ENCODE data around the gene ADCY3.

The ADCY3 gene

GRCh38 chr2:24917086-24917485 is 3.0 kb downstream of the ADCY3 start:
- H3K27ac ChIP-seq (ENCODE audit: low read depth, low read length) = no peak overlapping the region
- 93% methylated on average over 7 of the region's 7 CpGs for WGBS
- H3K4me3 ChIP-seq (ENCODE audit: low read length) = no peak overlapping the region

GRCh38 chr2:24915796-24916195 is 4.2 kb downstream of the ADCY3 start:
- 89% methylated on average over 4 of the region's 4 CpGs for WGBS
- 0 out of 2 replicates have a peak, but pooled peaks cover 4% of the 10 kb centered on the region for H3K36me3 ChIP-seq (ENCODE audit: insufficient read depth, low read length)
- H3K4me3 ChIP-seq (ENCODE audit: low read length) = no peak overlapping the region
- H3K9ac ChIP-seq (ENCODE audit: low read depth, low read length) = no peak overlapping the region
- H3K27ac ChIP-seq (ENCODE audit: low read depth, low read length) = no peak overlapping the region
- peaks cover 12% of the 10 kb centered on the region; the same call in 1 of the 2 replicates for H3K4me1 ChIP-seq (ENCODE audit: insufficient read depth, low read length)
- peaks cover 8% of the 10 kb centered on the region; the same call in 1 of the 2 replicates for H3K27me3 ChIP-seq (ENCODE audit: insufficient read depth, low read length)
- H3K9me3 ChIP-seq (ENCODE audit: insufficient read depth, low read depth, low read length) = no peaks in the 10 kb centered on the region

More at GRCh38 chr2:24917086-24917485, 3.0 kb downstream of the ADCY3 start:
- Histone ChIP-seq H3K4me1 (ENCODE audit: insufficient read depth, low read length) (peaks cover 12% of the 10 kb centered on the region; the same call in 1 of the 2 replicates), H3K9ac (ENCODE audit: low read depth, low read length) (no peak overlapping the region), H3K27me3 (ENCODE audit: insufficient read depth, low read length) (peaks cover 11% of the 10 kb centered on the region; the same call in 1 of the 2 replicates), H3K9me3 (ENCODE audit: insufficient read depth, low read depth, low read length) (no peaks in the 10 kb centered on the region), H3K36me3 (ENCODE audit: insufficient read depth, low read length) (0 out of 2 replicates have a peak, but pooled peaks cover 4% of the 10 kb centered on the region)

- H3K36me3 ChIP-seq (ENCODE audit: insufficient read depth, low read length) = peaks cover 8% of the 10 kb centered on the region; the same call in 1 of the 2 replicates
- no peak overlapping the region for H3K27ac ChIP-seq (ENCODE audit: low read depth, low read length)
- peaks cover 6% of the 10 kb centered on the region; the same call in 1 of the 2 replicates for H3K27me3 ChIP-seq (ENCODE audit: insufficient read depth, low read length)
- 0 out of 2 replicates have a peak, but pooled peaks cover 2% of the 10 kb centered on the region for H3K9me3 ChIP-seq (ENCODE audit: insufficient read depth, low read depth, low read length)
- 92% methylated on average over 8 of the region's 8 CpGs for WGBS
- H3K4me3 ChIP-seq (ENCODE audit: low read length) = no peak overlapping the region
- H3K4me1 ChIP-seq (ENCODE audit: insufficient read depth, low read length) = peaks cover 12% of the 10 kb centered on the region; the same call in 1 of the 2 replicates
- H3K9ac ChIP-seq (ENCODE audit: low read depth, low read length) = no peak overlapping the region
Measured at GRCh38 chr2:24915175-24915574, 4.9 kb downstream of the ADCY3 start.

GRCh38 chr2:24914713-24915112 is 5.3 kb downstream of the ADCY3 start:
- Histone ChIP-seq H3K9ac (ENCODE audit: low read depth, low read length) (no peak overlapping the region), H3K4me1 (ENCODE audit: insufficient read depth, low read length) (peaks cover 12% of the 10 kb centered on the region; the same call in 1 of the 2 replicates), H3K27ac (ENCODE audit: low read depth, low read length) (no peak overlapping the region), H3K4me3 (ENCODE audit: low read length) (no peak overlapping the region), H3K36me3 (ENCODE audit: insufficient read depth, low read length) (peaks cover 10% of the 10 kb centered on the region; the same call in 1 of the 2 replicates), H3K9me3 (ENCODE audit: insufficient read depth, low read depth, low read length) (0 out of 2 replicates have a peak, but pooled peaks cover 3% of the 10 kb centered on the region), H3K27me3 (ENCODE audit: insufficient read depth, low read length) (peaks cover 6% of the 10 kb centered on the region; the same call in 1 of the 2 replicates)
- 87% methylated on average over 4 of the region's 5 CpGs for WGBS

- 0 out of 2 replicates have a peak, but pooled peaks cover 3% of the 10 kb centered on the region for H3K9me3 ChIP-seq (ENCODE audit: insufficient read depth, low read depth, low read length)
- H3K36me3 ChIP-seq (ENCODE audit: insufficient read depth, low read length) = peaks cover 10% of the 10 kb centered on the region; the same call in 1 of the 2 replicates
- peaks cover under 1% of the 10 kb centered on the region; the same call in 1 of the 2 replicates for H3K27me3 ChIP-seq (ENCODE audit: insufficient read depth, low read length)
- no peak overlapping the region for H3K27ac ChIP-seq (ENCODE audit: low read depth, low read length)
- no peak overlapping the region for H3K4me3 ChIP-seq (ENCODE audit: low read length)
- H3K9ac ChIP-seq (ENCODE audit: low read depth, low read length) = no peak overlapping the region
- H3K4me1 ChIP-seq (ENCODE audit: insufficient read depth, low read length) = peaks cover 8% of the 10 kb centered on the region; the same call in 1 of the 2 replicates
- WGBS = 79% methylated on average over 9 of the region's 9 CpGs
Measured at GRCh38 chr2:24913911-24914310, 6.1 kb downstream of the ADCY3 start.

- H3K27me3 ChIP-seq (ENCODE audit: insufficient read depth, low read length) = no peaks in the 10 kb centered on the region
- 0 out of 2 replicates have a peak, but pooled peaks cover 3% of the 10 kb centered on the region for H3K9me3 ChIP-seq (ENCODE audit: insufficient read depth, low read depth, low read length)
- no peak overlapping the region for H3K9ac ChIP-seq (ENCODE audit: low read depth, low read length)
- 88% methylated on average over 10 of the region's 10 CpGs for WGBS
- H3K4me1 ChIP-seq (ENCODE audit: insufficient read depth, low read length) = peaks cover 4% of the 10 kb centered on the region; the same call in 1 of the 2 replicates
- no peak overlapping the region for H3K27ac ChIP-seq (ENCODE audit: low read depth, low read length)
- H3K36me3 ChIP-seq (ENCODE audit: insufficient read depth, low read length) = peaks cover 10% of the 10 kb centered on the region; the same call in 1 of the 2 replicates
- no peak overlapping the region for H3K4me3 ChIP-seq (ENCODE audit: low read length)
Measured at GRCh38 chr2:24912986-24913385, 7.1 kb downstream of the ADCY3 start.

GRCh38 chr2:24912523-24912922 is 7.5 kb downstream of the ADCY3 start:
- Histone ChIP-seq H3K36me3 (ENCODE audit: insufficient read depth, low read length) (peaks cover 10% of the 10 kb centered on the region; the same call in 1 of the 2 replicates), H3K9me3 (ENCODE audit: insufficient read depth, low read depth, low read length) (0 out of 2 replicates have a peak, but pooled peaks cover 3% of the 10 kb centered on the region), H3K4me1 (ENCODE audit: insufficient read depth, low read length) (peaks cover 4% of the 10 kb centered on the region; the same call in 1 of the 2 replicates), H3K4me3 (ENCODE audit: low read length) (no peak overlapping the region), H3K9ac (ENCODE audit: low read depth, low read length) (no peak overlapping the region), H3K27ac (ENCODE audit: low read depth, low read length) (no peak overlapping the region), H3K27me3 (ENCODE audit: insufficient read depth, low read length) (no peaks in the 10 kb centered on the region)
- 94% methylated on average over 7 of the region's 7 CpGs for WGBS

- Histone ChIP-seq H3K4me3 (ENCODE audit: low read length) (no peak overlapping the region), H3K36me3 (ENCODE audit: insufficient read depth, low read length) (peaks cover 10% of the 10 kb centered on the region; the same call in 1 of the 2 replicates), H3K27ac (ENCODE audit: low read depth, low read length) (no peak overlapping the region), H3K27me3 (ENCODE audit: insufficient read depth, low read length) (no peaks in the 10 kb centered on the region), H3K9ac (ENCODE audit: low read depth, low read length) (no peak overlapping the region), H3K9me3 (ENCODE audit: insufficient read depth, low read depth, low read length) (0 out of 2 replicates have a peak, but pooled peaks cover 3% of the 10 kb centered on the region), H3K4me1 (ENCODE audit: insufficient read depth, low read length) (peaks cover 4% of the 10 kb centered on the region; the same call in 1 of the 2 replicates)
- WGBS = 95% methylated on average over 3 of the region's 3 CpGs
Measured at GRCh38 chr2:24910245-24910644, 9.8 kb downstream of the ADCY3 start.

GRCh38 chr2:24909555-24910177 is 10.4 kb downstream of the ADCY3 start:
- no peaks in the 10 kb centered on the region for H3K27me3 ChIP-seq (ENCODE audit: insufficient read depth, low read length)
- WGBS = 94% methylated on average over 5 of the region's 5 CpGs
- no peak overlapping the region for H3K27ac ChIP-seq (ENCODE audit: low read depth, low read length)
- H3K4me1 ChIP-seq (ENCODE audit: insufficient read depth, low read length) = peaks cover 4% of the 10 kb centered on the region; the same call in 1 of the 2 replicates
- peaks cover 10% of the 10 kb centered on the region; the same call in 1 of the 2 replicates for H3K36me3 ChIP-seq (ENCODE audit: insufficient read depth, low read length)
- no peak overlapping the region for H3K4me3 ChIP-seq (ENCODE audit: low read length)
- 0 out of 2 replicates have a peak, but pooled peaks cover 3% of the 10 kb centered on the region for H3K9me3 ChIP-seq (ENCODE audit: insufficient read depth, low read depth, low read length)
- H3K9ac ChIP-seq (ENCODE audit: low read depth, low read length) = no peak overlapping the region

GRCh38 chr2:24908461-24908901 is 11.6 kb downstream of the ADCY3 start:
- Histone ChIP-seq H3K9ac (ENCODE audit: low read depth, low read length) (no peak overlapping the region), H3K9me3 (ENCODE audit: insufficient read depth, low read depth, low read length) (0 out of 2 replicates have a peak, but pooled peaks cover 3% of the 10 kb centered on the region), H3K27ac (ENCODE audit: low read depth, low read length) (no peak overlapping the region), H3K36me3 (ENCODE audit: insufficient read depth, low read length) (peaks cover 10% of the 10 kb centered on the region; the same call in 1 of the 2 replicates), H3K4me3 (ENCODE audit: low read length) (no peak overlapping the region), H3K4me1 (ENCODE audit: insufficient read depth, low read length) (peaks cover 1% of the 10 kb centered on the region; the same call in 1 of the 2 replicates), H3K27me3 (ENCODE audit: insufficient read depth, low read length) (no peaks in the 10 kb centered on the region)
- WGBS = 88% methylated on average over 8 of the region's 8 CpGs

- H3K9ac ChIP-seq (ENCODE audit: low read depth, low read length) = no peak overlapping the region
- H3K9me3 ChIP-seq (ENCODE audit: insufficient read depth, low read depth, low read length) = 0 out of 2 replicates have a peak, but pooled peaks cover 3% of the 10 kb centered on the region
- no peak overlapping the region for H3K4me3 ChIP-seq (ENCODE audit: low read length)
- H3K27me3 ChIP-seq (ENCODE audit: insufficient read depth, low read length) = no peaks in the 10 kb centered on the region
- H3K4me1 ChIP-seq (ENCODE audit: insufficient read depth, low read length) = no peaks in the 10 kb centered on the region
- H3K27ac ChIP-seq (ENCODE audit: low read depth, low read length) = no peak overlapping the region
- H3K36me3 ChIP-seq (ENCODE audit: insufficient read depth, low read length) = peaks cover 10% of the 10 kb centered on the region; the same call in 1 of the 2 replicates
- 94% methylated on average over 5 of the region's 5 CpGs for WGBS
Measured at GRCh38 chr2:24907116-24907515, 12.9 kb downstream of the ADCY3 start.

Measured in HUES64 (cell line).